ENCODE data around the gene IKZF3. TPM values are rescaled to one million over a fixed set of nuclear protein-coding genes. Genes with fewer than 3 reads are reported as not detected.
"Not testable (repeated sequence)": the region's sequence is repeated elsewhere in the genome, so short reads cannot be mapped to it uniquely, and the experiment has no call there.

The IKZF3 gene
- 10 to 100 TPM; 33.1 to 39.8 TPM for total RNA-seq

DNA sequence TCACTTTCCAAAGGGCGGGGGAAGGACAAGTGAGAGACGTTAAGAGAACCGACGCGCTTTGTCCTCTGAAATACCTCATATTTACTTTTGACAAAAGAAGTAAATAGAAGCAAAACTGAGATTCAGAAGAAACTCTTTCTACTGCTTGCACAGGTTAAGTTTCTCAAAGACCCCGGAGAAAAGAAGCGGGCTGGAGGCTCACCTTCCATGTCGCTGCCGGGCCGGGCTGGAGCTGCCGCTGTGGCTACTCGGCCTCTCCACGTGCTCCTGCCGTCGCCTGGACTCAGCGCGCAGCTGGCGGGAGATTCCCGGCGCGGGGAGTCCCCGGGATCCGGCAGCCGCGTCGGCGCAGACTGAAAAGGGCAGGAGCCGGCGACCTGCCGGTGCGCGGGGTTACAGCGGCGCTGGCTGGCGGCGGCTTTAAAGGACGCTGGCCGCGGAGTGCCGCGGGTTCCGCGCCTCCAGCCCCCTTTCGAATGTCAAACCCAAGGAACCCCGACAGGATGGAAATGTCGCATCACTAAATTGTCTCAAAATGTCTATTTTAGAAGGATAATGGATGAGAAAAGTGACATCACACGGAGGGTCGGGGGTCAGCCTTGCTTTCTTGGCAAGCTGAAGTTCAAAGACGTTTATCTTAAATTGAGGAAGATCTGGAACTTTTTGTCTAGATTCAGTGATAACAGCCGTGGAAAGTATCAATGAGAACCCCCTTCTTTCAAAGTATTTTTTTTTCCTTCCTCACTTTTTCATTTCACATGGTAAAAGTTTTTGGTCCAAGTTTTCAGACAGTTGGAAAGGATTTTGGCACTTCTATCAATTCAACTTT lies at the start of gene IKZF3:
Gene IKZF3 (minus strand): TSS at position 395 of the 829 bp plus-strand sequence. CDS start 186 bp downstream, at position 209.
- peak; percentile 73 for DNase-seq
- peaks cover 13% of the 10 kb centered on the region for H3K36me3 Mint-ChIP-seq (ENCODE audit: low read depth)

DNA sequence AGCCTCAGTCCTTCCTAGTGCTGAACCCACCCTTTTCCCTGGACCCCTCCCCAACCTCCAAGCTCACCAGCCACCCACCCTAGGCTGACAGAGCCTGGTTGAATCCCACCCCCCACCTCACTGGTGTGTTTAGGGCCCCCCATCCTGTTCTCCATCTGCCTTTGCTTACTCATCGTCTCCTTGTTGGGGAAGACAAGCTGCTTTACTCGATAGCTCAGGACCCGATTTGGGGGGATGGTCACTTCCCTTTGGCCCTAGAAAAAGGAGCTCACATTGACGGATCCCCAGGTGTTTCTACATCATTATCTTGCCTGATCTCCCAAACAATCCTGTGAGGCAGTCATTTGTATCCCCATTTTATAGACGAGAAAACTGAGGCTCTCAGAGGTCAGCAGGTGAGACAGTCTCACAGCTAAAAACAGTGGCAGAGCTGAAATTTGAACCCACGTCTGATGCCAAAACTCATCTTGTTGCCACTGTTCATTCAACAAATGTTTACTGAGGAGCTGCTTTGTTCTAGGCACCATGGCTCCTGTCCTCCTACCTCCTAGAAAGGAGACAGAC lies 44.8 kb upstream of the IKZF3 start:
- Mint-ChIP-seq H3K4me1 (peaks cover 23% of the 10 kb centered on the region), H3K4me3 (no peak overlapping the region), H3K36me3 (ENCODE audit: low read depth) (peaks cover 65% of the 10 kb centered on the region), H3K9me3 (no peaks in the 10 kb centered on the region), H3K27me3 (no peaks in the 10 kb centered on the region), H3K27ac (no peak overlapping the region)
- CTCF ChIA-PET, result interaction anchor here (0.6 kb wide), 1 partner anchor 1210 kb away, joined by 3 read pairs; no protein-coding TSS in a partner anchor
- DNase-seq, result no peak
- POLR2A ChIA-PET, result no interaction called here

More for the DNA sequence above, at the start of gene IKZF3:
- Mint-ChIP-seq H3K4me3 (peak within 1 kb of the TSS; percentile 92), H3K4me1 (peaks cover 63% of the 10 kb centered on the region), H3K27ac (peak within 1 kb of the TSS; percentile 90), H3K27me3 (no peaks in the 10 kb centered on the region), H3K9me3 (peaks cover 8% of the 10 kb centered on the region)
- ChIA-PET CTCF (interaction anchor here (0.9 to 2.2 kb wide), 4 partner anchors 21 to 242 kb away, joined by 3 to 6 read pairs (median 3); no protein-coding TSS in a partner anchor), POLR2A (interaction anchor here (0.5 kb wide), 1 partner anchor 9 kb away, joined by 3 read pairs; no protein-coding TSS in a partner anchor)

DNA sequence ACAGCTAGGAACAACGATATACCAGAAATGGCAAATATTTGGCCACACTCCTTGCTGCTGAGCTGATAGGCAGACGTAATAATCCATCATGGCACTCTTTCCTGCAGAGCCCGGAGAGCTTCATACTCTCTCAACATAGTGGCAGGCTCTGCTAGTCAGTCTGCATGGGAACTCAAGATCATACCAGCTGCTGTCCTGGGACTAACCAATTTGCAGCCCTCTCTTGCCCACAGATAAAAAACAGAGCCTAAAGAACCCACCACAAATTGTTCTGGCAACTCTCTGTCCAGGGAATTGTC lies 40.8 kb upstream of the IKZF3 start:
- H3K27ac Mint-ChIP-seq, result peak overlapping the region; percentile 6

GRCh38 chr17:39903158-39903884 lies 39.2 kb upstream of the IKZF3 start:
- peak overlapping the region; percentile 26 for H3K4me3 Mint-ChIP-seq
- H3K4me1 Mint-ChIP-seq, result peaks cover 38% of the 10 kb centered on the region
- H3K9me3 Mint-ChIP-seq, result no peaks in the 10 kb centered on the region

More for the DNA sequence above, 40.8 kb upstream of the IKZF3 start:
- Mint-ChIP-seq H3K4me1 (peaks cover 38% of the 10 kb centered on the region), H3K36me3 (ENCODE audit: low read depth) (peaks cover 63% of the 10 kb centered on the region), H3K4me3 (no peak overlapping the region), H3K9me3 (no peaks in the 10 kb centered on the region), H3K27me3 (no peaks in the 10 kb centered on the region)
- ChIA-PET POLR2A (interaction anchor here (0.8 kb wide), 1 partner anchor 11 kb away, joined by 6 read pairs; no protein-coding TSS in a partner anchor), CTCF (interaction anchor here (0.9 to 1.2 kb wide), 2 partner anchors 10 to 76 kb away, joined by 3 read pairs; partner anchors contain the start of gene PSMD3)
- no peak for DNase-seq

DNA sequence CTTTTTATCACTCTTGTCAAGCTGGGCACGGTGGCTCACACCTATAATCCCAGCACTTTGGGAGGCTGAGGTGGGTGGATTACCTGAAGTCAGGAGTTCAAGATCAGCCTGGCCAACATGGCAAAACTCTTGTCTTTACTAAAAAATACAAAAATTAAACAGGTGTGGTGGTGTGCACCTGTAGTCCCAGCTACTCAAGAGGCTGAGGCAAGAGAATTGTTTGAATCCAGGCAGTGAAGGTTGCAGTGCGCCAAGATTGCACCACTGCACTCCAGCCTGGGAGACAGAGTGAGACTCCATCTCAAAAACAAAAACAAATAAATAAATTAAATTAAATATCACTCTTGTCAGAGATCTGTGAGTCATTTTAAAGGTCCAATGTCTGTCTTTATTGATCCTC lies 37.9 kb upstream of the IKZF3 start:
- CTCF ChIA-PET, H3K27me3 Mint-ChIP-seq, H3K4me3 Mint-ChIP-seq, H3K9me3 Mint-ChIP-seq, H3K27ac Mint-ChIP-seq, DNase-seq: not testable (repeated sequence)
- peaks cover 48% of the 10 kb centered on the region for H3K36me3 Mint-ChIP-seq (ENCODE audit: low read depth)
- POLR2A ChIA-PET, result interaction anchor here (0.6 kb wide), 1 partner anchor 94 kb away, joined by 5 read pairs; no protein-coding TSS in a partner anchor
- H3K4me1 Mint-ChIP-seq, result peaks cover 38% of the 10 kb centered on the region

More at GRCh38 chr17:39903158-39903884, 39.2 kb upstream of the IKZF3 start:
- H3K27ac Mint-ChIP-seq, result peak overlapping the region; percentile 81
- H3K27me3 Mint-ChIP-seq, result no peaks in the 10 kb centered on the region
- peak; percentile 43 for DNase-seq
- peaks cover 51% of the 10 kb centered on the region for H3K36me3 Mint-ChIP-seq (ENCODE audit: low read depth)
- ChIA-PET POLR2A (no interaction called here), CTCF (no interaction called here)

DNA sequence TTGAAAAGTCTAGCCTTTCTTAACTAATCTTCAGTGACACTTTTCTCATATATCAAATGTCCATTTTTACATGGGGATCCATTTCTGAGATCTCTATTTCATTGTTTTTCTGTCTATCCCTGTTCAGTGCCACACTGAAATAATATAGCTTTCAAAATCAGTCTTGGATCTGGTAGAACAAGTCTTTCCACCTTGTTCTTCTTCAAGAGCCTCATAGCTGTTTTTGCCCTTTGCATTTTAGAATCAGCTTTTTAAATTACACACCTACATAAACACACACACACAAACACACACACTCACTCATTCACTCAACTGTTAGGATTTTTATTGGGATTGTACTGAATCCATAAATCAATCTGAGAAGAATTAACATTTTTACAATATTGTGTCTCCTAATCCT lies 35.1 kb upstream of the IKZF3 start:
- Mint-ChIP-seq H3K27ac (no peak overlapping the region), H3K4me1 (peaks cover 26% of the 10 kb centered on the region), H3K36me3 (ENCODE audit: low read depth) (peaks cover 26% of the 10 kb centered on the region), H3K27me3 (no peaks in the 10 kb centered on the region), H3K9me3 (no peaks in the 10 kb centered on the region), H3K4me3 (no peak overlapping the region)
- no peak for DNase-seq
- ChIA-PET CTCF (no interaction called here), POLR2A (no interaction called here)

GRCh38 chr17:39898088-39898487 lies 34.0 kb upstream of the IKZF3 start:
- H3K4me3 Mint-ChIP-seq, result no peak overlapping the region
- DNase-seq, result no peak
- peaks cover 22% of the 10 kb centered on the region for H3K36me3 Mint-ChIP-seq (ENCODE audit: low read depth)
- peaks cover 16% of the 10 kb centered on the region for H3K4me1 Mint-ChIP-seq
- no peak overlapping the region for H3K27ac Mint-ChIP-seq
- ChIA-PET POLR2A (no interaction called here), CTCF (no interaction called here)
- no peaks in the 10 kb centered on the region for H3K27me3 Mint-ChIP-seq
- no peaks in the 10 kb centered on the region for H3K9me3 Mint-ChIP-seq

- Mint-ChIP-seq H3K4me1 (peaks cover 10% of the 10 kb centered on the region), H3K27ac (no peak overlapping the region), H3K4me3 (no peak overlapping the region), H3K27me3 (peaks cover 11% of the 10 kb centered on the region), H3K36me3 (ENCODE audit: low read depth) (peaks cover 3% of the 10 kb centered on the region), H3K9me3 (no peaks in the 10 kb centered on the region)
- no peak for DNase-seq
- ChIA-PET POLR2A (no interaction called here), CTCF (interaction anchor here (1.0 to 2.7 kb wide), 4 partner anchors 9 to 64 kb away, joined by 3 to 6 read pairs (median 3); no protein-coding TSS in a partner anchor)
These were observed 30.7 kb upstream of the IKZF3 start for GRCh38 chr17:39894681-39895376.

DNA sequence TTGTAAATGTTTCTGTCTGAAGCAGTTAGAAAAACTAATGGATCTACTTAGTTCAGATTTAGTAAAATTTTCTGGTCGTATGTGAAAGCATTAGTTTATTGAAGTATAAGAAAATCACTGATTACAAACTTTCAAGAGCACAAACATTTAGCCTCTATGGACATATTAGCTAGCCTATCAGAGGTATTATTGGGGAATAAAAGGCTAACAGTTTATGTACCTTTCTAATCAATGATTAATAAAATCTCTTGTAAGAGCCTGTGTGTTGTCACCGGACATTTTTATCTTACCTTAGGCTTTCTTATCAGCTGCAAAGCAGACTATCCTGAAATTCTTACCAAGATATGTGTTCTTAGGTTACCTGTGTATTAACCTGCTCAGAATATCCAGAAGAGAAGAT lies 25.1 kb upstream of the IKZF3 start:
- Mint-ChIP-seq H3K36me3 (ENCODE audit: low read depth) (no peaks in the 10 kb centered on the region), H3K4me3 (no peak overlapping the region), H3K4me1 (peaks cover 1% of the 10 kb centered on the region), H3K27me3 (peaks cover 34% of the 10 kb centered on the region), H3K27ac (no peak overlapping the region), H3K9me3 (no peaks in the 10 kb centered on the region)
- ChIA-PET POLR2A (interaction anchor here (0.6 kb wide), 1 partner anchor 11 kb away, joined by 9 read pairs; no protein-coding TSS in a partner anchor), CTCF (interaction anchor here (0.9 to 1.7 kb wide), 2 partner anchors 14 to 24 kb away, joined by 3 read pairs; no protein-coding TSS in a partner anchor)
- no peak for DNase-seq

DNA sequence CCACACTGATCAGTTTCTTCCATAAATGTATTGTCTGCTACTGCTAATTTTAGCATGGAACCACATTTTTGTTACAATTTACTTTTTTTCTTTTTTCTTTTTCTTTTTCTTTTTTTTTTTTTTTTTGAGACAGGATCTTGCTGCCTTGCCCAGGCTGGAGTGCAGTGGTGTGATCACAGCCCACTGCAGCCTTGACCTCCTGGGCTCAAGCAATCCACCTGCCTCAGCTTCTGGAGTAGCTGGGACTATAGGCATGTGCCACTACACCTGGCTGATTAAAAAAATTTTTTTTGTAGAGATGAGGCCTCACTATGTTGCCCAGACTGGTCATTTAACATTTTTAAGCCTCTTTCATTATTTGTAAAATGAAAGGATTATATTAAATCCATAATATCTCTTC lies 23.0 kb upstream of the IKZF3 start:
- Mint-ChIP-seq H3K4me3 (no peak overlapping the region), H3K27me3 (peaks cover 30% of the 10 kb centered on the region), H3K36me3 (ENCODE audit: low read depth) (no peaks in the 10 kb centered on the region), H3K27ac (no peak overlapping the region), H3K9me3 (no peaks in the 10 kb centered on the region), H3K4me1 (peaks cover 3% of the 10 kb centered on the region)
- ChIA-PET POLR2A (no interaction called here), CTCF (no interaction called here)
- DNase-seq, result no peak

DNA sequence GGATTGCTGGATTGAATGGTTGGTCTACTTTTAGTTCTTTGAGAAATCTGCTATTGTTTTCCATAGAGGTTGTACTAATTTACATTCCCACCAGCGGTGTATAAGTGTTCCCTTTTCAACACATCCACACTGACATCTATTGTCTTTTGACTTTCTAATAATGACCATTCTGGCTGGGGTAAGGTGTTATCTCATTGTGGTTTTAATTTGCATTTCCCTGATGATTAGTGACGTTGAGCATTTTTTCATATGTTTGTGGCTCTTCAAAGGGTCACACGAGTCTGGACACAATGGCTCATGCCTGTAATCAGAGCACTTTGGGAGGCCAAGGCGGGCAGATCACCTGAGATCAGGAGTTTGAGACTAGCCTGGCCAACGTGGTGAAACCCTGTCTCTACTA lies 22.0 kb upstream of the IKZF3 start:
- peaks cover 29% of the 10 kb centered on the region for H3K27me3 Mint-ChIP-seq
- POLR2A ChIA-PET; H3K4me1 Mint-ChIP-seq; H3K27ac Mint-ChIP-seq; H3K4me3 Mint-ChIP-seq; H3K36me3 Mint-ChIP-seq (ENCODE audit: low read depth); DNase-seq; H3K9me3 Mint-ChIP-seq: not testable (repeated sequence)
- CTCF ChIA-PET, result interaction anchor here (1.1 to 1.3 kb wide), 2 partner anchors 10 kb away, joined by 3 read pairs; no protein-coding TSS in a partner anchor

DNA sequence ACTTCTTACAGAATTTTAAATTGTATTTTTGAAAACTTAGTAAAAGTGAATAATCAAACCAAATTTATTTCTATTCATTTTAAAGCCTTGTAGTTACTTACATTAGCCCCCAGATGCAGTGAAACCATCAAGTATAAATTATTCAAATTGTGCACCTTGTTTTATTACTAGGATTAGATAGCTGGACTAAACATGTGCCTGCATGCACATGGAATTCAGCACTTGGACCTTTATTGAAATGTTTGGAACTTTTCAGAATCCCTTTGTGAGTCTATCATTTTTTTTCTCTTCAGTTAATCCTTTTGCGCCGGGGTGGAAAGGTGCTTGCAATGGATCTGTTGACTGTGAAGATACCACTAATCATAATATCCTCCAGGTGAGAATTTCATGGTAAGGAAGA lies 8.6 kb upstream of the IKZF3 start:
- CTCF ChIA-PET, result interaction anchor here (0.6 to 1.3 kb wide), 3 partner anchors 107 to 1772 kb away, joined by 3 to 4 read pairs (median 4); partner anchors contain the start of genes MIEN1 and PSMD3
- Mint-ChIP-seq H3K4me3 (no peak overlapping the region), H3K27ac (no peak overlapping the region), H3K27me3 (peaks cover 8% of the 10 kb centered on the region), H3K9me3 (peaks cover 2% of the 10 kb centered on the region), H3K4me1 (peaks cover 10% of the 10 kb centered on the region), H3K36me3 (ENCODE audit: low read depth) (no peaks in the 10 kb centered on the region)
- DNase-seq, result no peak
- POLR2A ChIA-PET, result no interaction called here
